Stimulated activated CD8-positive, alpha-beta memory T cell treated with anti-CD3 and anti-CD28 coated beads, Interleukin-2, amount 100 ng/mL, for 48 hours (primary cell): ENCODE results near the gene NOS1.

ENCODE experiments used
- DNase-seq, 2 donors: peaks; one replicate each; pipeline ENCODE4 v3.0.0-alpha.2; 2020; ENCODE audit warnings: low read depth in 2 of 2

Gene NOS1

DNA sequence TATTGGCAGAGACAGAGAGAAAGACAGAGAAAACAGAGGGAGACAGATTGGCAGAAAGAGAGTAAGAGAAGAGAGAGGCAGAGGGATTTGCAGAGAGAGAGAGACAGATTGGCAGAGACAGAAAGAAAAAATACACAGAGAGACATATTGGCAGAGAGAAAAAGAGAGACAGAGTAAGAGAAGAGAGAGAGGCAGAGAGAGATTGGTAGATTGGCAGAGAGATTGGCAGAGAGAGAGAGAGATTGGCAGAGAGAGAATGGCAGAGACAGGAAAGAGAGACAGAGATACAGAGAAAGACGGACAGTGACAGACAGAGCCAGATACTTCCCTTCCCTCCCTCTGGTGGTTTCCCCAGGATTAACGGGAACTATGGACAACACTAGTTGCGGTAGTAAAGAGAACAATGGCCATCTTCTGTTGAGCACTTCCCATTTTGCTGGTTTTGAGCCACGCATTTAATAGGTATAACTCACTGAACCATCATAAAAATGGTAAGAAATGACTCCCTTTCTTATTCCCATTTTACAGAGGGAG, 2.6 kb upstream of the NOS1 start:
- DNase-seq: no peak

DNA sequence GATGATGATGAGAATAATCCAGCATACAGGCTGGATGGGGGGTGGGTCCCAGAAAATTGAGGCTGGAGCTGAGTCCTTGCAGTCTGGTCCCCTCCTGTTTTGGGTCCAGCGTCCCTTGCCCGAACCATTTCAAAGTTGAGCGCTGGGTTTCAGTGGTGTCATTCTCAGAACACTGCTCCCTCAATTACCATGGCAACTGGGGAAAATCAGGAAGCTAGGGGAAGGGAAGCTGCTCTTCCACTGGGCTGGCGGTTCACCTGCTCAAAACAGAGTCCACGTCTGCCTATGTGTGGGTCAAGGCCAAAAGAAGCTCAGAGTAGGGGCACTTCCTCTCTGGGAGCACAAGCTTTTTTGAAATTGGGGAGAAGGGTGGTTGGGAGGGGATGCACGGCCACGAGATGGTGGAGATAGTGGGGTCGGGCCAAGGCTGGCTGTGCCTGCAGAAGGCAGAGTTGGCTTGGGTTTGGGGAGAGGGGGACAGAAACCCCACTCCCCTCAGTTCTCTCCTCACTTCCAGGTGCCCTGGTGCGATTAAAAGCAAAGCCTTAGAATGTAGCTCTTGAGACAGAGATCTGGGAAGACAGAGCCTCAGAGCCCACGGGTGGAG, 1.7 kb upstream of the NOS1 start:
- no peak for DNase-seq

DNA sequence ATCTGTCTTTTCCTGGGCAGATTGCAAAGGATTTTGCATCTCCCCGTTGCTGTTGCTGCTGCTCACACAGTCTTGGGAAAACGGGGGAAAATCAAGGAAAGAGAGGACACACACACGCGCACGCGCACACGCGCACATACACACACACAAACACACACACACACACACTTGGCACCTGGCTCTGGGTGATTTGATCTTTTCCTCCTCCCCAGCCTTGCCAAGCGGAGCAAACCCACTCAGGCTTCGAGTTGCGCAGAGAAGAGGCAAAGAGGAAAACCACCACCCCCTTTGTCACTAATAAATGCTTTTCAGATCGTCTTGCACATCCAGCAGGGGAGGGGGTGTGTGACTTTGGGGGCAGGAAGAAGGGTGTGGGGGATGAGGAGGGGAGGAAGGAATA, 965 bp upstream of the NOS1 start:
- no peak for DNase-seq

DNA sequence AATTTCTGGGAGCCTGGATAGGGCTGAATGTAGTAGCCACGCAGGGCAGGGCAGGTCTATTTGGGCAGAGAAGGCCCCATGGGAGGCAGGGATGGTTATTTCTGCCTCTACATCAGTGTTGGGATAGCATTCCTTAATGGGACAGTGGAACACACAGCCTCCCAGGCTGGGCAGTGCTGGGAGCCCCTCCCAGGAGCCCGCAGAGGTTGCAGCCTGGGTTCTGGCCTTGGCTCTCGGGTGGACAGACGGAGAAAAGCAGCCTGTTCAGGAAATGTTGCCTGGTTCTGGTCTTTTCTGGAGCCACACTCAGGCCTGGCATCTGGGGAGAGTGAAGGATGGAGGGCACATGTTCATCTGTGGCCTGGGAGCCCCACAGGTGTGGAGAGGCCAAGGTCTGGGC, 479 bp upstream of the NOS1 start:
- DNase-seq: no peak

DNA sequence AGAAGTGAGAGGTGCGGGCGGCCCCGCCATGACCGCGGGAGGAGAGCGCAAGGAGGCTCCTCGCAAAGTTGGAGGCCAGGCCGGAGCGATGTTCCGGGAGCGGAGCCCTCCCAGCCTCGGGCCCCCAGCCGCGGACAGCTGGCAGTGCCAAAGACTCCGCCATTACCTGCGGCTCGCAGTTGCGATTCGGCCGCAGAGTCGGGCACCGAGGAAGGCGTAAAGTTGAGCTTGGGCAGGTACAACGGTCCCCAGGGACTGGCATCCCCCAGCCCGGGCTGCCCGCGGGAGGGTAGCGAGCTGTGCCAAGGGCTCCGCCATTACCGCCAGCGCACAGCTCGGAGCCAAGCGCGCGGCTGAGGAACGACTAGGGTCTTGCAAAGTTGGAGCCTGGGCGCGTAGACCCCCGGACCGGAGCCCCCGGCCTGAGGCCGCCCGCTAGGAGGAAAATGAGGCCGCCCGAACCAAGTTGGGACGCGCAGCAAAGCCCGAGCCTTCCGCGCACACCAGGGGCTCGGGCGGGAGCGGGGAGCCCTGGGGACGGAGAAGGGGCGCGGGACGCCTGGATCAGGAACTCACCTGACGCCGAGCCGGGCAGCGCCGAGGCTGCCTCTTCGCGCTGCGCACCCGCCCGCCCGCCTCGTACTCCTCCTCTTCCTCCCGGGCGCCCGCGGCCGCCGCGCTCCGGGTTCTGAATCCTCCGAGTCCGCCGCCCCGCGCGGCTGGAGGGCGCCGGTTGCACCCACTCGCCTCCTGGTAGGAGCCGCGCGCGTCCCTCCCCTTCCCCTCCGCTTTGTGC, 677 bp downstream of the NOS1 start:
- DNase-seq: no peak

DNA sequence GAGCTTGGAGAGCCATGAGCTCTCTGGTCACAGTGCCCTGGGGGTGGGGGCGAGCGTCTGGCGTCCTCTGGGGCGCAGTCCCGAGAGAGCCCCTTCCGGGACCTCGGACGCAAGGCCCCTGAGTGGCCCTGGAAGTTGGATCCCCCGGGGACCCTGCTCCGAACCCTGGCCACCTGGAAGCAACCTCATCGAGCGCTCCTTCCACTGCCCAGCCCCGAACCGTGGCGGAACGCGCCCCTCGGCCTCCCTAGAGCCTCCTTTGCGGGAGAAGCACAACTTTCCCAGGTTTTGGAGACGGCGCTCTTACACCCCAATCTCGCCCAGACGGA, 1.2 kb downstream of the NOS1 start:
- no peak for DNase-seq

DNA sequence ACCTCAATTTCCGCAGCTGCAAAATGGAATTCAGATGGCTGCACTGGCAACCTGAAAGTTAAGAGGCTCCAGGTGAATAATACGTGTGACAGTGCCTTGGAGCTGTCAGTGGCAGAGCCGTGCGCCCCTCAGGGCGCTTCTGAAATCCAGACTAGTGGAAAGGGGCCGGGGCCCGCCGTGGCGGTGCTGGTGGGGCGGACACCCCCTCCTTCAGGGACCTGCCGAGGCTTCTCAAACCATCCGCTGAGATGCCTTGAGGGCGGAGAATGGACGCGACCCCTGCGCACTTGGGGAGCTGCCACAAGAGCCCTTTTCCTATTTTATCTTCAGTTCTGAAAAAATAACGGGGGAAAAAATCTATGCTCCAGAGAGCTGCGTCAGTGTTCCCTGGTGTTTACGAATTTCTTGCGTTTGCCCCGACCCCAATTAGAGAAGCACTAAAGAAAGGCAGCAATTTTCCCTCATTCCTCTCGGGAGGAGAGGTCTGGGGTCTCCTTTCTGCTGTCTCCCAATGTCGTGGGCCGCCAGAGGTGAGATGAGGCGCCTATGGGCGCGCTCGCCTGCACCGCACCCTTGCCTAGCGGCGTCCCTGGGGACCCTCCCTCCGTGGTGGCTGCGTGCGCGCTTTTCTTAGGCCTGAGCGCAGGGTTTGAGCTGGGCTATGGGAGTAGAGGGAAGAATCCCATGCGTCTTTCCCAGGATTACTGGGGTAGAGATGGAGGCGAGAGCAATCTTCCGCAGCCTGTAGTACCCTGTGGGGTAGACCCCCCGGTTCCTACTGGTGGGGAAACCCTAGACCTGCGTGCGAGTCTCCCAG, 2.2 kb downstream of the NOS1 start:
- DNase-seq: no peak

DNA sequence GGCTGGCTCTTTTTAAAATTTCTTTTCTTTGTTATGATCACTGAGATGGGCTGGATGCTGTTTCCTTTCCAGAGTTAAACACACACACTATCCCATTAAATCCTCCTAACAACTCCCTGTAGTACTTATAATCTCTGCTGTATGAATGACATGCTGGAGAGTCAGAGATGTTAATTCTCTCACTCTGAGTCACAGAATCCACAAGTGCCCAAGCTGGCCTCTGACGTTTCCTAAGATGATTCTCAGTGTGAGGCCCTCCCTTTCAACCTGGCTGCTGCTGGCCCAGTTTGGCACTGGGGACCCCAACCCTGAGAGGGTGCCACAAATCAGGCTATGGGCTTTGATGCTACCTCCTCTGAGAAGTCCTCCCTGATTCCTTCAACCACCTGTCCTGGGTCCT, 5.4 kb downstream of the NOS1 start:
- no peak for DNase-seq

DNA sequence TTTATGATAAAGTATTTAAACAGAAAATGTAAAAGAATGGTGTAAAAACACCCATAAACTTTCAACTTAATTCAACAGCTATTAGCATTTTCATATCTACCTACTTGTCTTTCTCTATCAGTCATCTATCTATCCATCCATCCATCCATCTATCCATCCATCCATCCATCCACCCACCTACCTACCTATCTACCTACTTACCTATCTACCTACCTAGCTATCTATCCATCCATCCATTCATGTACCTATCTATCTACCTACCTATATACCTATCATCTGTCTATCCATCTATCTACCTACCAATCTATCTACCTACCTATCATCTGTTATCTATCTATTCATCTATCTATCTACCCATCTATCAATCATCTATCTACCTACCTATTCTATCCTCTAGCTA, 8.5 kb downstream of the NOS1 start:
- DNase-seq: no peak

DNA sequence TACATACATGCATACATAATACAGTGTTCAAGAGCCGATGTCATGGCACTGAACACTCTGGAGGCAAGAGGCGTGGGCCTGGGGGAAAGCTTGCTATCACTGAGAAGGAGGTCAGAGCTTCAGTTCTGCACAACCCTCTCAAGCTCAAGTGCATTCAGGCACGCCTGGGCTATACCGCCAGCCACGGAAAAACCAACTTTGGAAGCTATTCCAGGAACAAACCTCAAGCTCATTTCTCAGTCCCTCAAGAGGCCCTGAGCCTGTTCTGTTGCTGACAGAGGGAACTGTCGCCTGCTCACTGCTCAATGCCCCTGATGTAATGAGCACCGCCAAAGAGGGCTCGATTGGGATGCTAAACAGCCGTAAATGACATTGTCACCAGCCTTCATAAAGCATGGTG, 9.2 kb downstream of the NOS1 start:
- DNase-seq: no peak

DNA sequence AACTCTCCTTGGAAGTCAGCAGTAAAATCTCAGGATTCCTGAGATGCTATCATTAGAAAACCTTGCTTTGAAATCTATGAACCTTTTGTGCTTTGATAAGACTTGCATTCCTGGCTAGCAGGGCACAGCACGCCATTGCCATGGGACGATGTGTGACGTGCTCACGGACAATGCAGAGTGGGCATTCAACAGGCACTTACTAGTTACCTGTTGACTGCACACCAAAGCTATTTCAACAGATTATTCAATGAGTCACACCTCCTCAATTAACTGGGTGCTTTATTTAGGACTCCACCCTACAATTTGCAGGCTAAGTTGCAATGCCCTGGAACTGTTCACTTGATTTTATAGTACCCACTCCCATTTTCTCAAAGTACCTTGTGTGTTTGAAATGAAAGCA, 11.3 kb downstream of the NOS1 start:
- DNase-seq: no peak

DNA sequence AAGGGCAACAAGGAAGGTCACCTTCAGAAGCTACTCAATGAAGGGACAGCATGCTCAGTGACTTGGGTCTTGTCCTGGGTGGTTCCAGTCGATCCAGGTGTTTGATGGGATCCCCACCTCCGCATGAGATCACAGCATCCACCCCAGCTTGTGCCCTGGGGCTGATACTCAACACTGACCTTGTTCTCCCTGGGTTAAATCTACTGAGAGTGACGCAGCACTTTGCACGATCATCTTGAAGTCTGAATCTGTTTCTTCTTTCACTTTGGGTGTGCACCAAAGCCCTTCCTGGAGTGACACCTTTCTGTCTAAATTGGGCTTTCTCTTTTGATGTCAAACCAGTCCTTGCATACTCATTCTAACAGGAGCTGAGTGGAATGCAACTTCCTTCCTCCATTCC, 13.8 kb downstream of the NOS1 start:
- no peak for DNase-seq

DNA sequence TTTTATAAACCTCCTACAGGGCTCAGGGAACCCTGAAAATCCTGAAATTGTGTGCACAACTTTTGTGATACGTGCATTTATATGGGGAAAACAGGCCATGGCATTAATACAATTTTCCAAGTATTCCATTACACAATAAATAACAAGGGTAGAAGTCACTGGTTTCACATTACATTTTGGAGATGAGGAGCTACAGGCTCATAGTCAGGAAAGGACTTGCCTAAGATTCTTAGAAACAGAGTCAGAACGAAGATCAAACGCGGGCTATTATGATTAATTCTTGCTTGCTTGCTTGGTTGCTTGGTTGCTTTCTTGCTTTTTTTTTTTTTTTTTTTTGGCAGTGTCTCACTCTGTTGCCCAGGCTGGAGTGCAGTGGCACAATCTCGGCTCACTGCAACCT, 16.7 kb downstream of the NOS1 start:
- DNase-seq: no peak

DNA sequence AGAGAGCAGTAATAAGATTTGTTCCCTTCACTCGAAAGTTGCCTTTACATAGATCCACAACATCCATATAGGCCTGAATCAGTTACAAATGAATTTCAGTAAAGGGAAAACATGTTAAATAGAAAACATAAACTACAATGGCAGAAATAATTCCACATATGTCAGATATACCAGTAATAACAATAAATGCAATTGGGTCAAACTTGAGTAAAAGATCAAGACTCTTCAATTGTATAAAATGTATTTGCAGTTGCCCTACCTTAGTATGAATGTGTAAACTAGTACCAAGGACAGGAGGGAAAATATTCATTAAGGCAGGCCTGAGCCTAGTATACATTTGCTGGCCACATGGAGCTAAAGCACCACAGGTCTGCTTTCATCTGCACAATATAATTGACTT, 17.6 kb downstream of the NOS1 start:
- DNase-seq: no peak

DNA sequence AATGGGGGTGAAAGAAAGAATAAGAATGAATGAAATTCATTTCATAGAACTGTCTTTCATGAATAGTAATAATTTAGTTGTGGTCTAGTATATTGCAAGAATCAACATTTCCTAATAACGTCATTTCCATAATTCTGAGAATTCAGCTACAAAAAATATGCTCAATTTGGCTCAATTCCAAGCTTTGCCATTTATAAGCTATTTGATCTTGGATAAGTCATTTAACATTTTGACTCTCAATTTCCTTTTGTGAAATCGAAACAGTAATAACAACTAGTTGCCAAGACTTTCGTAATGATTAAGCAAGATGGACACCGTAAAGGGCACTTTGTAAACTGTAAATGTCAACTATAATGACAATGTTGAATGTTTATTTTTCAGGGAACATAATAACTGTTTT, 18.1 kb downstream of the NOS1 start:
- DNase-seq: no peak

DNA sequence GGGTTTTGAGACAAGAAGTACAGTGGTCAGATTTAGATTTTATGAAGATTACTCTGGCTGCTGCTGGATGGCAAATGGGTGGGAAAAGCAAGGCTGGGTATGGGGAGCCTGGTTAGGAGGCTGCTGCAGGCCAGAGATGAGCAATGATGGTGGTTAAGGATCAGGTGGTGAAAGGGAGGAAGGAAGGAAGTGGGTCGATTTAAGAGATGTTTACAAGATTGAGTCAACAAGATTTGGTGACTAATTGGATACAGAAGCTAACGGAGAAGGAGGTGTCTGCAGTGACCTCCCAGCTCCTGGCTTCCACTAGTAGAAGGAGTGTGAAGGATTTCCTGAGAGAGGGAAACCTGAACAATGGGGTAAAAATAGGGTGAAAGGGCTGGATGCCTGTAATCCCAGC, 18.7 kb downstream of the NOS1 start:
- no peak for DNase-seq

DNA sequence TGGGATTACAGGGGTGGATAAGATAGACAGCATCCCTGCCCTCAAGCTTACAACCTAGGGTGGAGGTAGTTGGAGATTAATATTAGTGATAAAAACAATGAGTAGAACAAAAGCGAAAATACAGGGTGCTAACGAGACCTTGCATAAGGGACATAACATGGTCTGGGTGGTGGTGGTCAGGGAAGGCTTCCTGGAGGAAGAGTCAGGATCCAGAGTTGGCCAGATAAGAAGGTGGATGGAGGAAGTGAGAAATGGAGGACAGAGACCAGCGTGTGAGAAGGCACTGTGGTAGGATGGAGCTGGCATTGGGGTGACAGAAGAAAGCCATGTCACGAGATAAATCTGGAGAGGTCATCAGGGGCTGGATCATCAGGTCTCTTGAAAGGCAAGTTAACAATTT, 19.2 kb downstream of the NOS1 start:
- no peak for DNase-seq

DNA sequence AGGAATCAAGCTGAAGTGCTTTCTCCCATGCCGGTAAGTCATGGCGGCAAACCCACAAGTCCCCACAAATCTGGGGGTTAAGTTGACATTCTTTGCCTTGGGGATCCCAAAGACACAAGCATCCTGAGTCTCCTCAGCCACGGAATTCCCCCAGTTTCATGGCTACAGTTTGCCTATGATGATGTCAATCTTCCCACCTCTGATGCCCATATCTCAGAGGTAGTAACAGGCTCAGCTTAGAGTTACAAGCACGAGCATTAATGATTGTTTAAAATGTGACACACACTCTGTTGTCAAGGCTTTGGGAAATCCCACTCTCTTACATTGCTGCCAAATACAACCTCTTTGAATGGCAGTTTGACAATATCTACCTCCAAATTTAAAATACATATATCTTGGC, 22.3 kb downstream of the NOS1 start:
- DNase-seq: no peak

DNA sequence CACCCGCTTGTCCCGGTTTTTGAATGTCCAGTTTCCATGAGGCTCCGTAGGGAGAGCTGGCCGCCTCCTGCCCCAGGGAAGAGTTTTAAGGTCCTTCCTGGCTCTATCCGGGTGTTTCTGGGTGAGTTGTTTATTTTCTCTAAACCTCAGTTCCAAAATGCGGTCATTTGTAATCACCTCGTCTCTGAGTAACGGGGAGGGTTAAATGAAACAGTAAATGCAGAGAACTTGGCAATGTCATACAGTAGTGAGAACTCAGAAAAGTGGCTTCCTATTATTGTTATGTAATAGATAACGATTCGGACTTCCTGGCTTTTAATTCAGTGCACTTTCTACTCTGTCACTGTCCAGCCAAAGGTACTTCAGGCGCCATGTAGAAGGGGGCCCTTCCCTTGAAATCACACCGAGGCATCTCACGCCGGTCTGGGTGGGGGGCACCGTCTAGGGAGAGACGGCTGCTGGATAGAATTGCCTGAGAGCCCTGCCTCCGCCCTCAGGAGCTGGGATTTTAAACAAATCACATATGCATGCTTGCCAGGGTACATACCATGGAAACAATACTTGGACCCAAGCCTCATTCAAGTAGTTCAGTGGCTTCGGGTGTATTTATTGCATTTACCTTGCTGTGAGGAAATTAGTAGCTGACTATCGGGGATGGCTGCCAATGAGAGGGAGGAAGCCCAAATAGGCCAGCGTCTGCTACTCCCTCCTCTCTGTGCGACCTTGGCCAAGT, 26.4 kb downstream of the NOS1 start:
- no peak for DNase-seq

DNA sequence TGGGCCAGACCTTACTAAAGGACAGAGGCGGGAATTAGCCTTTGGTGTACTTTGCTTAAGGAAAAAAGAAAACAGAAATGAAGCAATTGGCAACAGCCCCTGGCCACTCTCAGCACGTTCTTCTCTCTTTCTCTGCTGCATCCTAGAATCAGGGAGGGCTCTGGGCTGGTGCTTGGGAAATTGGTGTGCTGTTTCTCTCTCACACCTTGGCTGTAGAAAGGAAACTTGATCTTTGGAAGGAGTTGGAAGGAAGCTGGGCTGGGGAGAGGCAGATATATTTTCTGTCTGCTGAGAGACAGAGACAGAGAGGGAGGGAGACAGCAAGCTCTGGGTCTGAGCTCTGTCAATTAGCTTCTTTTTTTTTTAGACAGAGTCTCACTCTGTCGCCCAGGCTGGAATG, 27.4 kb downstream of the NOS1 start:
- DNase-seq: no peak

DNA sequence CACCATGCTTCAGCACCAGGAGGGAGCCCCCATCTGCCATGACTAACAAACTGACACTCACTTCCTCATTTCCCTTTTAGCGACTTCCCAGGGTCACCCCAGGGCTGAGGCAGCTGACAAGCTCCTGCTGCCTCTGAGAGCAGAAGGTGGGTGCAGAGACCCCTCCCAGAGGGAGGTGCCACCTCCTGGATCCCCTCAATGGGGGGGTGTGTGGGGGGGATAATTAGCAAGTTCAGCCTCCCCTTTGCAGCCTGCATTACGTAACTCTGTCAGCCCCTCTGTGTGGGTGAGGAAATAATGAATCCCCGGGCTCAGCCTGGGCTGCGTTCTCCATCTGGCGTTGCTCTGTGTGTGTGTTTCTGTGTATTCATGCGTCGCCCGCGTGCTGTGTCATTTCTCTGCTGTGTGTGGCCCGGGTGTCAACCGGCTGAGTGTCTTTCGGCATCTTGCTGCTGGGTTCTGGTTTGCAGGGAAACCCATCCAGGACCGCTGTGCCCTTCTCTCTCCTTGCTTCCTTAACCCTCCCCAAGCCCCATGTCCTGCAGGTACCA, 28.0 kb downstream of the NOS1 start:
- DNase-seq: no peak

DNA sequence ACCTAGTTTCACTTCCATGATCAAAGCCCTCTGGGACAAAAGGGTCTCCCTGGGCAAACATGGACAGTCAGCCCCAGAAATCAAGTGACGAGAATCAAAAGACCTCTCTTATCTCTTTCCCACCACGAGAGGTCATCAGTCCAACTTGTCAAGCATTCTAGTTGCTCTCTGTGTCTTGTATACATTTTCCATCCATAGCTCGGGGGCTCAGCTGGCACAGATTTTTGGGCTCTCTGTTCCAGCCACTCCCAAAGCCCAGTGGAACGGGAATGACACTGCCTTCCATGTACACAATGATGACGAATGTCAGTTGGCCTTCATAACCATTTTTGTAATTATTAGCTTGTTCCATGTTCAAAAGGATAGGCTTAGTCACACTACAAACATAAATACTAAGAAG, 29.7 kb downstream of the NOS1 start:
- DNase-seq: no peak
